Uterine smooth muscle cell (primary cell): ENCODE data around the gene CFAP157. TPM values are rescaled to one million over a fixed set of nuclear protein-coding genes. Genes with fewer than 3 reads are reported as not detected.

ENCODE experiments used
- total RNA-seq: library from RNA; depleted of rRNA; stranded (reverse); fragments of >200 nt; gene quantifications from 2 replicates; pipeline ENCODE4 v1.2.3, GENCODE V29; 2014

The CFAP157 gene
- under 0.01 TPM in 1 of 2 replicates, not detected in the other for total RNA-seq

DNA sequence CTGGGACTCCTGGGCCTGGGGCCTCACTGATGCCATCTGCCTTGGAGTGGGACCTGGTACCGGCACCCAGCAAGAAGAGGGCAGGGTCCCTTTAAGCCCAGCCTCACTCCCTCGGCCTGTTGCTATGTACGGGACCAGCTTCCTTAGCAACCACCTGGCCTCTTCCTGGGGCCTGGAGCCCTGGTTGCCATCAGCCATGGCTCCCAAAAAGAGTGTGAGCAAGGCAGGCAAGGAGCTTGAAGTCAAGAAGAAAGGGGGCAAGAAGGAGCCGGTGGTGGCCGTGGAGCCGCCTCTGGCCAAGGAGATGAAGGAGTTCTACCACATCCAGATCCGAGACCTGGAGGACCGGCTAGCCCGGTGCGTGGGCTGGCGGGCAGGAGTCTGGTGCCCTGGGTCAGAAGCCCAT is at the start of gene CFAP157:
TSS of gene CFAP157 (plus strand) at position 153 of the 406 bp plus-strand sequence. CDS start at position 197, 44 bp downstream.

GRCh38 chr9:127715470-127716337 is 8.9 kb downstream of the CFAP157 start, which contains the start of the genes PTRH1 and TTC16:
Gene PTRH1, minus strand, starts transcription at chr9:127715663. Its CDS starts 24 bp downstream, at chr9:127715639.
Gene TTC16, plus strand, starts transcription at chr9:127716079. Its CDS starts 67 bp downstream, at chr9:127716146.

GRCh38 chr9:127734747-127735529 is 28.1 kb downstream of the CFAP157 start, which contains the start of gene TOR2A:
Gene TOR2A, minus strand, starts transcription at chr9:127735294. Its CDS starts 24 bp downstream, at chr9:127735270.

Other genes with a start within 250 kb of the CFAP157 start
- 58.5 and 64.5 TPM in 2 replicates for gene STXBP1, start 94.7 kb upstream of the CFAP157 start, total RNA-seq
- gene PTRH1, start 8.7 kb downstream of the CFAP157 start, total RNA-seq: 19.7 and 21.7 TPM in 2 replicates
- 0.11 TPM in 1 of 2 replicates, not detected in the other for gene TTC16, start 9.1 kb downstream of the CFAP157 start, total RNA-seq
- gene TOR2A, start 28.3 kb downstream of the CFAP157 start, total RNA-seq: 2.6 and 2.7 TPM in 2 replicates
- 0.11 and 0.25 TPM in 2 replicates for gene SH2D3C, start 71.7 kb downstream of the CFAP157 start, total RNA-seq
- 44.3 and 46.0 TPM in 2 replicates for gene CDK9, start 79.0 kb downstream of the CFAP157 start, total RNA-seq
- gene FPGS, start 95.9 kb downstream of the CFAP157 start, total RNA-seq: 62.2 and 69.2 TPM in 2 replicates
- gene ENG, start 147.7 kb downstream of the CFAP157 start, total RNA-seq: 5.8 and 7.1 TPM in 2 replicates
- 15.1 and 15.2 TPM in 2 replicates for gene AK1, start 170.7 kb downstream of the CFAP157 start, total RNA-seq
- 26.1 and 29.6 TPM in 2 replicates for gene ST6GALNAC6, start 192.6 kb downstream of the CFAP157 start, total RNA-seq
- 19.5 and 21.9 TPM in 2 replicates for gene ST6GALNAC4, start 210.1 kb downstream of the CFAP157 start, total RNA-seq
- gene PIP5KL1, start 223.8 kb downstream of the CFAP157 start, total RNA-seq: 1.2 and 3.1 TPM in 2 replicates
- gene DPM2, start 230.9 kb downstream of the CFAP157 start, total RNA-seq: 13.0 and 14.3 TPM in 2 replicates